Keratinocyte (primary cell): ENCODE measurements around the gene CDH16.

Experiments
- CTCF ChIP-seq, 3 experiments: IDR thresholded peaks in 1 of 3; conservative IDR thresholded peaks in 1 of 3; optimal IDR thresholded peaks in 1 of 3; 2 replicates in 2 of 3; 3 replicates in 1 of 3; pipeline versions ENCODE3 to v1.5.1; 2011; ENCODE audit warnings: low read length in 3 of 3, mild to moderate bottlenecking in 3 of 3, moderate library complexity in 2 of 3, control low read depth in 1 of 3, inconsistent platforms in 1 of 3; ENCODE audit not compliant: insufficient read depth in 2 of 3; ENCODE audit errors: extremely low read depth in 1 of 3
- EZH2 ChIP-seq: IDR thresholded peaks from one replicate; pipeline ENCODE4 v1.6.1; 2012; ENCODE audit warnings: inconsistent platforms, mild to moderate bottlenecking, low read length, moderate library complexity

- TF ChIP-seq EZH2 (no peak), CTCF (optimal IDR thresholded peaks at IDR 0.05 in 1 of 3, IDR thresholded peaks at IDR 0.05 in 1 of 3, conservative IDR thresholded peaks at IDR 0.05 in 1 of 3; ENCODE audit: extremely low read depth in 1 of 3, insufficient read depth in 2 of 3, low read length in 3 of 3) (no peak)
Observed at GRCh38 chr16:66950971-66951790, 32.5 kb upstream of the CDH16 start.
